Measurements from ENCODE around the gene KRT35. TPM values are rescaled to one million over a fixed set of nuclear protein-coding genes. Genes with fewer than 3 reads are reported as not detected.

Gene KRT35
- total and polyA plus RNA-seq, 2 of the 13 experiments (the other 11 are each of a cell fraction or from before 2014, with no cell fraction given) = not detected

DNA sequence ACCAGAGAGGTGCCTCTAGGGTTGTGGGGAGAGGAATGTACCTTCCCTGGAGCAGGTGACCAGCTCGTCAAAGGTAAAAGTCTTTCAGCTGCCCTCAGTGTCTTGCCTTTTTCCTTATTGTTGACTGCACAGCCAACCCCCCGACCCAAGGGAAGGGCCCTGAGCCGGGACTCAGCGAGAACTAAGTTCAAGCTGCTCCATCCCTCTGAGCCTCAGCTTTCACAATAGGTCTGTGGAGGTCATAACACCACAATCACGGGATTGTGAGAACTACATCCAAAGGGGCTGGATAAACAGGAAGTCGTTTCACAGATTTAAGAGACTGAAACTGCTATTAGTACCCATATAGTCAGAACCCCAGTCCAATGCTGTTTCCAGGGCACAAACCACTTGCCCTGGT, 11.4 kb upstream of the KRT35 start (continued):
- TF ChIP-seq, protein P1, sequence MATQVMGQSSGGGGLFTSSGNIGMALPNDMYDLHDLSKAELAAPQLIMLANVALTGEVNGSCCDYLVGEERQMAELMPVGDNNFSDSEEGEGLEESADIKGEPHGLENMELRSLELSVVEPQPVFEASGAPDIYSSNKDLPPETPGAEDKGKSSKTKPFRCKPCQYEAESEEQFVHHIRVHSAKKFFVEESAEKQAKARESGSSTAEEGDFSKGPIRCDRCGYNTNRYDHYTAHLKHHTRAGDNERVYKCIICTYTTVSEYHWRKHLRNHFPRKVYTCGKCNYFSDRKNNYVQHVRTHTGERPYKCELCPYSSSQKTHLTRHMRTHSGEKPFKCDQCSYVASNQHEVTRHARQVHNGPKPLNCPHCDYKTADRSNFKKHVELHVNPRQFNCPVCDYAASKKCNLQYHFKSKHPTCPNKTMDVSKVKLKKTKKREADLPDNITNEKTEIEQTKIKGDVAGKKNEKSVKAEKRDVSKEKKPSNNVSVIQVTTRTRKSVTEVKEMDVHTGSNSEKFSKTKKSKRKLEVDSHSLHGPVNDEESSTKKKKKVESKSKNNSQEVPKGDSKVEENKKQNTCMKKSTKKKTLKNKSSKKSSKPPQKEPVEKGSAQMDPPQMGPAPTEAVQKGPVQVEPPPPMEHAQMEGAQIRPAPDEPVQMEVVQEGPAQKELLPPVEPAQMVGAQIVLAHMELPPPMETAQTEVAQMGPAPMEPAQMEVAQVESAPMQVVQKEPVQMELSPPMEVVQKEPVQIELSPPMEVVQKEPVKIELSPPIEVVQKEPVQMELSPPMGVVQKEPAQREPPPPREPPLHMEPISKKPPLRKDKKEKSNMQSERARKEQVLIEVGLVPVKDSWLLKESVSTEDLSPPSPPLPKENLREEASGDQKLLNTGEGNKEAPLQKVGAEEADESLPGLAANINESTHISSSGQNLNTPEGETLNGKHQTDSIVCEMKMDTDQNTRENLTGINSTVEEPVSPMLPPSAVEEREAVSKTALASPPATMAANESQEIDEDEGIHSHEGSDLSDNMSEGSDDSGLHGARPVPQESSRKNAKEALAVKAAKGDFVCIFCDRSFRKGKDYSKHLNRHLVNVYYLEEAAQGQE (IDR thresholded peaks at IDR 0.05; ENCODE audit: borderline replicate concordance in 1 of 2, low read depth in 1 of 2, low read length in 2 of 2) = no peak
- TF ChIP-seq SNAPC2 (CRISPR knock-in tag; IDR thresholded peaks at IDR 0.05) = no peak
- TF ChIP-seq ZNF256 (CRISPR knock-in tag; conservative IDR thresholded peaks at IDR 0.05) = no peak
- TF ChIP-seq ZNF180 (CRISPR knock-in tag; IDR thresholded peaks at IDR 0.05; ENCODE audit: borderline replicate concordance, low read depth) = no peak
- no peak for TF ChIP-seq SALL2 (CRISPR knock-in tag; IDR thresholded peaks at IDR 0.05)

DNA sequence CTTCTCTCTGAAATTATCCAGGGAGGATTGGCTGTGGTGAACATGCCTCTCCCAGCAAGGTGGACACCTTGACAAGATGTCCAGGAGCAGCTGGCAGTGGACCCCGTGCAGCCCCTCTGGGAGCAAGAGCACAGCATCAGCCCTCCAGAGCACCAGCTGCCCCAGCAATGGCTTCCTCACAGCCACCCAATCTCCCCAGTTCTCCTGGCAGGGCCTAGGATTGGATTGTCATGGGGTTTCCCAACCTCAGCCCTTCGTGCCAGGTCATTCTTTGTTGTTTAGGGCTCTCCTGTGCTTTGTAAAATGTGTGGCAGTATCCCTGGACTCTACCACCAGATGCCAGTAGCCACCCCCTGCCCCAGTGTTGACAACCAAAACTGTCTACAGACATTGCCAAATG, 10.5 kb upstream of the KRT35 start:
- Histone ChIP-seq H3K27ac (ENCODE audit: extremely low read length, insufficient read depth, low read length) (no peak overlapping the region), H3K36me3 (replicated peaks in 1 of 2; ENCODE audit: control insufficient read depth in 1 of 2, insufficient read depth in 2 of 2, low read length in 2 of 2) (no peaks in the 10 kb centered on the region), H3K79me2 (ENCODE audit: insufficient read depth, low read length) (no peaks in the 10 kb centered on the region), H4K20me1 (ENCODE audit: insufficient read depth, low read length) (no peaks in the 10 kb centered on the region), H3K27me3 (ENCODE audit: control insufficient read depth in 1 of 2, insufficient read depth in 2 of 2, low read length in 2 of 2) (peaks cover 0 to 33% of the 10 kb centered on the region in 2 experiments; a peak in 4 of 5 replicates), H3K9me3 (ENCODE audit: low read length) (no peaks in the 10 kb centered on the region), H3K9ac (ENCODE audit: insufficient read depth, low read depth, low read length) (no peak overlapping the region), H3K4me1 (ENCODE audit: insufficient read depth, low read length) (peaks cover 12% of the 10 kb centered on the region), H2AFZ (ENCODE audit: low read length) (no peak overlapping the region), H3K4me3 (replicated peaks in 1 of 3; ENCODE audit: insufficient read depth in 1 of 3, low read depth in 2 of 3, low read length in 3 of 3) (no peak overlapping the region), H3K4me2 (ENCODE audit: low read depth, low read length) (no peak overlapping the region)
- ChIA-PET POLR2A (no interaction called here), CTCF (ENCODE audit: low intra/inter-chr PET ratio, low total read pairs) (no interaction called here)
- ATAC-seq (no peak), FAIRE-seq (no peak), DNase-seq (ENCODE audit: low spot score) (no peak)
- intact Hi-C loops (cut with micrococcal nuclease; ENCODE audit: unreplicated experiment) = no loop called here
- no TSS peak for BruUV-seq (replicated peaks)
- 0% methylated on average over 2 of the region's 2 CpGs for WGBS (ENCODE audit: low lambda C conversion rate)
- in situ Hi-C loops (cut with HindIII; ENCODE audit: extremely low pct_ligation_motif_present, low pct_unique_long_range_greater_than_20kb) = no loop called here
- TF ChIP-seq NR2F2 (IDR thresholded peaks at IDR 0.05; ENCODE audit: borderline replicate concordance, low read depth) (no peak), KDM2A (CRISPR knock-in tag; IDR thresholded peaks at IDR 0.05; ENCODE audit: borderline replicate concordance, low read depth) (no peak), FOXO1 (CRISPR knock-in tag; IDR thresholded peaks at IDR 0.05) (no peak), YY1 (IDR thresholded peaks at IDR 0.05; ENCODE audit: insufficient read depth, insufficient replicate concordance, low read depth, low read length) (no peak), ZNF777 (CRISPR knock-in tag; IDR thresholded peaks at IDR 0.05) (no peak), PAF1 (CRISPR knock-in tag; IDR thresholded peaks at IDR 0.05) (no peak), PHF8 (CRISPR knock-in tag; IDR thresholded peaks at IDR 0.05) (no peak), ZNF138 (CRISPR knock-in tag; IDR thresholded peaks at IDR 0.05; ENCODE audit: low read depth) (no peak)
- TF ChIP-seq, protein P2, sequence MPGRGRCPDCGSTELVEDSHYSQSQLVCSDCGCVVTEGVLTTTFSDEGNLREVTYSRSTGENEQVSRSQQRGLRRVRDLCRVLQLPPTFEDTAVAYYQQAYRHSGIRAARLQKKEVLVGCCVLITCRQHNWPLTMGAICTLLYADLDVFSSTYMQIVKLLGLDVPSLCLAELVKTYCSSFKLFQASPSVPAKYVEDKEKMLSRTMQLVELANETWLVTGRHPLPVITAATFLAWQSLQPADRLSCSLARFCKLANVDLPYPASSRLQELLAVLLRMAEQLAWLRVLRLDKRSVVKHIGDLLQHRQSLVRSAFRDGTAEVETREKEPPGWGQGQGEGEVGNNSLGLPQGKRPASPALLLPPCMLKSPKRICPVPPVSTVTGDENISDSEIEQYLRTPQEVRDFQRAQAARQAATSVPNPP (CRISPR knock-in tag; IDR thresholded peaks at IDR 0.05) = no peak
- TF ChIP-seq, protein P3, sequence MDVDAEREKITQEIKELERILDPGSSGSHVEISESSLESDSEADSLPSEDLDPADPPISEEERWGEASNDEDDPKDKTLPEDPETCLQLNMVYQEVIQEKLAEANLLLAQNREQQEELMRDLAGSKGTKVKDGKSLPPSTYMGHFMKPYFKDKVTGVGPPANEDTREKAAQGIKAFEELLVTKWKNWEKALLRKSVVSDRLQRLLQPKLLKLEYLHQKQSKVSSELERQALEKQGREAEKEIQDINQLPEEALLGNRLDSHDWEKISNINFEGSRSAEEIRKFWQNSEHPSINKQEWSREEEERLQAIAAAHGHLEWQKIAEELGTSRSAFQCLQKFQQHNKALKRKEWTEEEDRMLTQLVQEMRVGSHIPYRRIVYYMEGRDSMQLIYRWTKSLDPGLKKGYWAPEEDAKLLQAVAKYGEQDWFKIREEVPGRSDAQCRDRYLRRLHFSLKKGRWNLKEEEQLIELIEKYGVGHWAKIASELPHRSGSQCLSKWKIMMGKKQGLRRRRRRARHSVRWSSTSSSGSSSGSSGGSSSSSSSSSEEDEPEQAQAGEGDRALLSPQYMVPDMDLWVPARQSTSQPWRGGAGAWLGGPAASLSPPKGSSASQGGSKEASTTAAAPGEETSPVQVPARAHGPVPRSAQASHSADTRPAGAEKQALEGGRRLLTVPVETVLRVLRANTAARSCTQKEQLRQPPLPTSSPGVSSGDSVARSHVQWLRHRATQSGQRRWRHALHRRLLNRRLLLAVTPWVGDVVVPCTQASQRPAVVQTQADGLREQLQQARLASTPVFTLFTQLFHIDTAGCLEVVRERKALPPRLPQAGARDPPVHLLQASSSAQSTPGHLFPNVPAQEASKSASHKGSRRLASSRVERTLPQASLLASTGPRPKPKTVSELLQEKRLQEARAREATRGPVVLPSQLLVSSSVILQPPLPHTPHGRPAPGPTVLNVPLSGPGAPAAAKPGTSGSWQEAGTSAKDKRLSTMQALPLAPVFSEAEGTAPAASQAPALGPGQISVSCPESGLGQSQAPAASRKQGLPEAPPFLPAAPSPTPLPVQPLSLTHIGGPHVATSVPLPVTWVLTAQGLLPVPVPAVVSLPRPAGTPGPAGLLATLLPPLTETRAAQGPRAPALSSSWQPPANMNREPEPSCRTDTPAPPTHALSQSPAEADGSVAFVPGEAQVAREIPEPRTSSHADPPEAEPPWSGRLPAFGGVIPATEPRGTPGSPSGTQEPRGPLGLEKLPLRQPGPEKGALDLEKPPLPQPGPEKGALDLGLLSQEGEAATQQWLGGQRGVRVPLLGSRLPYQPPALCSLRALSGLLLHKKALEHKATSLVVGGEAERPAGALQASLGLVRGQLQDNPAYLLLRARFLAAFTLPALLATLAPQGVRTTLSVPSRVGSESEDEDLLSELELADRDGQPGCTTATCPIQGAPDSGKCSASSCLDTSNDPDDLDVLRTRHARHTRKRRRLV (CRISPR knock-in tag; IDR thresholded peaks at IDR 0.05) = no peak
